ENCODE data around the gene TOM1L1. TPM values are rescaled to one million over a fixed set of nuclear protein-coding genes. Genes with fewer than 3 reads are reported as not detected.
"Not testable (repeated sequence)": the region's sequence is repeated elsewhere in the genome, so short reads cannot be mapped to it uniquely, and the experiment has no call there.

TOM1L1 gene
- total RNA-seq, result 1 to 10 TPM; 1.2 to 1.3 TPM

GRCh38 chr17:54900457-54901229, at the start of gene TOM1L1:
Gene TOM1L1, plus strand, starts transcription at chr17:54900852. Its CDS starts 14 bp downstream, at chr17:54900866.
- peak; percentile 42 for DNase-seq
- peak within 1 kb of the TSS; percentile 42 for H3K4me3 Mint-ChIP-seq
- H3K27me3 Mint-ChIP-seq (ENCODE audit: low read depth), result peaks cover 41% of the 10 kb centered on the region
- CTCF ChIA-PET, result interaction anchor here (0.9 kb wide), 1 partner anchor 50 kb away, joined by 3 read pairs; no protein-coding TSS in a partner anchor
- H3K27ac Mint-ChIP-seq, result no peak within 1 kb of the TSS
- H3K9me3 Mint-ChIP-seq, result no peaks in the 10 kb centered on the region
- intact Hi-C loops (cut with micrococcal nuclease), result loop anchor here (1.0 kb wide), 1 partner anchor 68 kb away; the partner anchor contains the start of genes COX11 and STXBP4
- H3K4me1 Mint-ChIP-seq (ENCODE audit: low read depth), result peaks cover 8% of the 10 kb centered on the region
- H3K36me3 Mint-ChIP-seq (ENCODE audit: low read depth), result no peaks in the 10 kb centered on the region

GRCh38 chr17:54859187-54859586, 41.5 kb upstream of the TOM1L1 start:
- CTCF ChIA-PET, result no interaction called here
- Mint-ChIP-seq H3K27ac (no peak overlapping the region), H3K27me3 (ENCODE audit: low read depth) (peaks cover 2% of the 10 kb centered on the region), H3K36me3 (ENCODE audit: low read depth) (no peaks in the 10 kb centered on the region), H3K9me3 (no peaks in the 10 kb centered on the region), H3K4me3 (no peak overlapping the region), H3K4me1 (ENCODE audit: low read depth) (no peaks in the 10 kb centered on the region)
- DNase-seq, result no peak
- intact Hi-C loops (cut with micrococcal nuclease), result no loop called here

GRCh38 chr17:54860617-54861470, 39.8 kb upstream of the TOM1L1 start:
- peaks cover 6% of the 10 kb centered on the region for H3K27me3 Mint-ChIP-seq (ENCODE audit: low read depth)
- DNase-seq, result no peak
- CTCF ChIA-PET, result interaction anchor here (0.7 kb wide), 1 partner anchor 53 kb away, joined by 3 read pairs; no protein-coding TSS in a partner anchor
- H3K9me3 Mint-ChIP-seq, result no peaks in the 10 kb centered on the region
- no peaks in the 10 kb centered on the region for H3K4me1 Mint-ChIP-seq (ENCODE audit: low read depth)
- no peaks in the 10 kb centered on the region for H3K36me3 Mint-ChIP-seq (ENCODE audit: low read depth)
- no peak overlapping the region for H3K4me3 Mint-ChIP-seq
- intact Hi-C loops (cut with micrococcal nuclease), result no loop called here
- no peak overlapping the region for H3K27ac Mint-ChIP-seq

GRCh38 chr17:54861471-54861983, 39.1 kb upstream of the TOM1L1 start:
- intact Hi-C loops (cut with micrococcal nuclease), result no loop called here
- Mint-ChIP-seq H3K4me1 (ENCODE audit: low read depth) (no peaks in the 10 kb centered on the region), H3K27me3 (ENCODE audit: low read depth) (peaks cover 6% of the 10 kb centered on the region), H3K27ac (no peak overlapping the region), H3K4me3 (no peak overlapping the region), H3K9me3 (no peaks in the 10 kb centered on the region), H3K36me3 (ENCODE audit: low read depth) (no peaks in the 10 kb centered on the region)
- CTCF ChIA-PET, result interaction anchor here (0.7 kb wide), 1 partner anchor 54 kb away, joined by 3 read pairs; no protein-coding TSS in a partner anchor
- no peak for DNase-seq

- Mint-ChIP-seq H3K27me3 (ENCODE audit: low read depth) (peaks cover 6% of the 10 kb centered on the region), H3K27ac (no peak overlapping the region), H3K4me3 (no peak overlapping the region), H3K4me1 (ENCODE audit: low read depth) (no peaks in the 10 kb centered on the region), H3K9me3 (no peaks in the 10 kb centered on the region), H3K36me3 (ENCODE audit: low read depth) (no peaks in the 10 kb centered on the region)
- no peak for DNase-seq
- CTCF ChIA-PET, result no interaction called here
- intact Hi-C loops (cut with micrococcal nuclease), result no loop called here
These were observed 37.5 kb upstream of the TOM1L1 start for GRCh38 chr17:54863176-54863575.

- Mint-ChIP-seq H3K27me3 (ENCODE audit: low read depth) (peaks cover 8% of the 10 kb centered on the region), H3K4me3 (no peak overlapping the region), H3K4me1 (ENCODE audit: low read depth) (no peaks in the 10 kb centered on the region), H3K27ac (no peak overlapping the region), H3K9me3 (no peaks in the 10 kb centered on the region), H3K36me3 (ENCODE audit: low read depth) (no peaks in the 10 kb centered on the region)
- DNase-seq, result no peak
- CTCF ChIA-PET, result no interaction called here
- intact Hi-C loops (cut with micrococcal nuclease), result no loop called here
These were observed 36.6 kb upstream of the TOM1L1 start for GRCh38 chr17:54864070-54864469.

GRCh38 chr17:54864636-54865356, 35.9 kb upstream of the TOM1L1 start:
- intact Hi-C loops (cut with micrococcal nuclease), result no loop called here
- CTCF ChIA-PET, result no interaction called here
- no peak overlapping the region for H3K27ac Mint-ChIP-seq
- no peaks in the 10 kb centered on the region for H3K4me1 Mint-ChIP-seq (ENCODE audit: low read depth)
- H3K36me3 Mint-ChIP-seq (ENCODE audit: low read depth), result no peaks in the 10 kb centered on the region
- DNase-seq, result no peak
- H3K9me3 Mint-ChIP-seq, result no peaks in the 10 kb centered on the region
- H3K27me3 Mint-ChIP-seq (ENCODE audit: low read depth), result peaks cover 9% of the 10 kb centered on the region
- H3K4me3 Mint-ChIP-seq, result no peak overlapping the region

GRCh38 chr17:54867634-54868033, 33.0 kb upstream of the TOM1L1 start:
- no peaks in the 10 kb centered on the region for H3K4me1 Mint-ChIP-seq (ENCODE audit: low read depth)
- no peak overlapping the region for H3K27ac Mint-ChIP-seq
- H3K9me3 Mint-ChIP-seq, result no peaks in the 10 kb centered on the region
- H3K27me3 Mint-ChIP-seq (ENCODE audit: low read depth), result peaks cover 17% of the 10 kb centered on the region
- no peak for DNase-seq
- CTCF ChIA-PET, result no interaction called here
- H3K4me3 Mint-ChIP-seq, result no peak overlapping the region
- no peaks in the 10 kb centered on the region for H3K36me3 Mint-ChIP-seq (ENCODE audit: low read depth)
- intact Hi-C loops (cut with micrococcal nuclease), result no loop called here

- H3K4me1 Mint-ChIP-seq (ENCODE audit: low read depth), result no peaks in the 10 kb centered on the region
- H3K36me3 Mint-ChIP-seq (ENCODE audit: low read depth), result no peaks in the 10 kb centered on the region
- H3K27ac Mint-ChIP-seq, result no peak overlapping the region
- intact Hi-C loops (cut with micrococcal nuclease), result no loop called here
- CTCF ChIA-PET, result no interaction called here
- no peaks in the 10 kb centered on the region for H3K9me3 Mint-ChIP-seq
- DNase-seq, result no peak
- no peak overlapping the region for H3K4me3 Mint-ChIP-seq
- H3K27me3 Mint-ChIP-seq (ENCODE audit: low read depth), result peaks cover 11% of the 10 kb centered on the region
These were observed 29.9 kb upstream of the TOM1L1 start for GRCh38 chr17:54870671-54871175.

- H3K36me3 Mint-ChIP-seq (ENCODE audit: low read depth); H3K27ac Mint-ChIP-seq; H3K4me3 Mint-ChIP-seq; intact Hi-C loops (cut with micrococcal nuclease); H3K9me3 Mint-ChIP-seq; CTCF ChIA-PET; DNase-seq; H3K4me1 Mint-ChIP-seq (ENCODE audit: low read depth): not testable (repeated sequence)
- peaks cover 17% of the 10 kb centered on the region for H3K27me3 Mint-ChIP-seq (ENCODE audit: low read depth)
These were observed 24.7 kb upstream of the TOM1L1 start for GRCh38 chr17:54875906-54876305.

- Mint-ChIP-seq H3K36me3 (ENCODE audit: low read depth) (no peaks in the 10 kb centered on the region), H3K9me3 (no peaks in the 10 kb centered on the region), H3K4me1 (ENCODE audit: low read depth) (no peaks in the 10 kb centered on the region), H3K27ac (no peak overlapping the region), H3K4me3 (no peak overlapping the region), H3K27me3 (ENCODE audit: low read depth) (peaks cover 15% of the 10 kb centered on the region)
- no peak for DNase-seq
- CTCF ChIA-PET, result no interaction called here
- intact Hi-C loops (cut with micrococcal nuclease), result no loop called here
These were observed 23.9 kb upstream of the TOM1L1 start for GRCh38 chr17:54876656-54877195.

Data from activated naive CD4-positive, alpha-beta T cell treated with anti-CD3 and anti-CD28 coated beads for 36 hours (primary cell).